ENCODE results near the gene CFAP97D2. TPM values are rescaled to one million over a fixed set of nuclear protein-coding genes. Genes with fewer than 3 reads are reported as not detected.

The CFAP97D2 gene
- total RNA-seq, 1 experiment from 2014 or later = not detected

DNA sequence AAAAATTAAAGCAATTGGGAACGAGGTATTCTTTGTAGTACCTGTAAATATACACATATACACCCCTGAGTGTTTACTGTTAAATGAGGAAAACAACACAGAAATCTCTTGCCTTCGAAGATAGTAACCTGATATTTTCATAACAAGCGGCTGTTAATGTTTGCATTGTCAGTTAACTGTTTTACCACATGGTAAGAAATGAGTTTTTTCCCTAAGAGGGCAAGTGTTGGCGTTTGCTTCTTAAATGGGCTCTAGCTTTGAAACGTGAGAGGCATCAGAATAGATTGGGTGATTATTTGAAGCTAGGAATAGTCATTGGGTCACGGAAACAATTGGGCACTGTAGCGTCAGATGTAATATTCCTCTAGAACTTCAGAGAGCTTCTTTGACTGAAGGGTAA lies 80.3 kb downstream of the CFAP97D2 start:
- ATAC-seq (no peak), DNase-seq (ENCODE audit: low spot score) (no peak)
- CTCF ChIA-PET = no interaction called here
- Mint-ChIP-seq H3K27me3 (ENCODE audit: low read depth) (no peaks in the 10 kb centered on the region), H3K4me1 (peaks cover 42% of the 10 kb centered on the region), H3K36me3 (peaks cover 69% of the 10 kb centered on the region), H3K4me3 (no peak overlapping the region), H3K9me3 (no peaks in the 10 kb centered on the region), H3K27ac (peak overlapping the region; percentile 69; the same call in 1 of the 2 replicates)
- POLR2A ChIA-PET = no interaction called here
- TF ChIP-seq GABPB1 (CRISPR knock-in tag; IDR thresholded peaks at IDR 0.05) (no peak), ATF1 (CRISPR knock-in tag; IDR thresholded peaks at IDR 0.05) (no peak), NR2C2 (CRISPR knock-in tag; IDR thresholded peaks at IDR 0.05) (no peak), ZNF219 (CRISPR knock-in tag; IDR thresholded peaks at IDR 0.05; ENCODE audit: borderline replicate concordance) (no peak), MYBL2 (CRISPR knock-in tag; IDR thresholded peaks at IDR 0.05) (no peak), FOXJ3 (CRISPR knock-in tag; IDR thresholded peaks at IDR 0.05; ENCODE audit: borderline replicate concordance) (no peak), ZNF232 (CRISPR knock-in tag; IDR thresholded peaks at IDR 0.05) (no peak), GRHL2 (CRISPR knock-in tag; IDR thresholded peaks at IDR 0.05; ENCODE audit: insufficient replicate concordance, severe bottlenecking) (no peak), NFE2L1 (CRISPR knock-in tag; IDR thresholded peaks at IDR 0.05) (no peak), GTF2I (CRISPR knock-in tag; conservative IDR thresholded peaks at IDR 0.05) (no peak), TCF7 (CRISPR knock-in tag; IDR thresholded peaks at IDR 0.05; ENCODE audit: low read depth) (no peak), RELA (CRISPR knock-in tag; IDR thresholded peaks at IDR 0.05; ENCODE audit: borderline replicate concordance) (no peak)
- TF ChIP-seq, protein P1, sequence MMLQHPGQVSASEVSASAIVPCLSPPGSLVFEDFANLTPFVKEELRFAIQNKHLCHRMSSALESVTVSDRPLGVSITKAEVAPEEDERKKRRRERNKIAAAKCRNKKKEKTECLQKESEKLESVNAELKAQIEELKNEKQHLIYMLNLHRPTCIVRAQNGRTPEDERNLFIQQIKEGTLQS (CRISPR knock-in tag; conservative IDR thresholded peaks at IDR 0.05) = no peak
- TF ChIP-seq, protein P2, sequence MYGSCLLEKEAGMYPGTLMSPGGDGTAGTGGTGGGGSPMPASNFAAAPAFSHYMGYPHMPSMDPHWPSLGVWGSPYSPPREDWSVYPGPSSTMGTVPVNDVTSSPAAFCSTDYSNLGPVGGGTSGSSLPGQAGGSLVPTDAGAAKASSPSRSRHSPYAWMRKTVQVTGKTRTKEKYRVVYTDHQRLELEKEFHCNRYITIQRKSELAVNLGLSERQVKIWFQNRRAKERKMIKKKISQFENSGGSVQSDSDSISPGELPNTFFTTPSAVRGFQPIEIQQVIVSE (CRISPR knock-in tag; IDR thresholded peaks at IDR 0.05; ENCODE audit: borderline replicate concordance) = no peak

DNA sequence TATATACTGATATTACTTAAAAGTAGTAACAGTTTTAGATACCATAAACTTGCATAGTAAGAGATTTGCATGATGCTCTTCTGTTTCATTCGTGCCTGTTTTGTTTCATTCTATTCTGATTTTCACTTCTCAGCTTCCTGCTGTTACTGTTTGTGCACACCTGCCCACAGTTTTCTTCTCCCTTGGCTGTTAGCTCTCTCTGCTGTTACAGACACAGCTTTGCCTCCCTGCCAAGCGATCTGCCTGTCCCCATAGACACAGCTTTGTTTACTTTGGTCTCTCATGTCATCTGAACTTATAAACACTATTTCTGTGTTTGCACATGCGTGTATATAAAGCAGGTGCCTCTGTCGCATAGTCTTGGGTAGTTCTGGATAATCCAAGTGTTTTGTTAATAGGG lies 80.9 kb downstream of the CFAP97D2 start:
- ATAC-seq (no peak), DNase-seq (ENCODE audit: low spot score) (no peak)
- Mint-ChIP-seq H3K4me3 (no peak overlapping the region), H3K27me3 (ENCODE audit: low read depth) (no peaks in the 10 kb centered on the region), H3K4me1 (peaks cover 36% of the 10 kb centered on the region), H3K27ac (peak overlapping the region; percentile 44; the same call in 1 of the 2 replicates), H3K36me3 (peaks cover 67% of the 10 kb centered on the region), H3K9me3 (no peaks in the 10 kb centered on the region)
- CTCF ChIA-PET = no interaction called here
- POLR2A ChIA-PET = no interaction called here
- TF ChIP-seq, protein P3, sequence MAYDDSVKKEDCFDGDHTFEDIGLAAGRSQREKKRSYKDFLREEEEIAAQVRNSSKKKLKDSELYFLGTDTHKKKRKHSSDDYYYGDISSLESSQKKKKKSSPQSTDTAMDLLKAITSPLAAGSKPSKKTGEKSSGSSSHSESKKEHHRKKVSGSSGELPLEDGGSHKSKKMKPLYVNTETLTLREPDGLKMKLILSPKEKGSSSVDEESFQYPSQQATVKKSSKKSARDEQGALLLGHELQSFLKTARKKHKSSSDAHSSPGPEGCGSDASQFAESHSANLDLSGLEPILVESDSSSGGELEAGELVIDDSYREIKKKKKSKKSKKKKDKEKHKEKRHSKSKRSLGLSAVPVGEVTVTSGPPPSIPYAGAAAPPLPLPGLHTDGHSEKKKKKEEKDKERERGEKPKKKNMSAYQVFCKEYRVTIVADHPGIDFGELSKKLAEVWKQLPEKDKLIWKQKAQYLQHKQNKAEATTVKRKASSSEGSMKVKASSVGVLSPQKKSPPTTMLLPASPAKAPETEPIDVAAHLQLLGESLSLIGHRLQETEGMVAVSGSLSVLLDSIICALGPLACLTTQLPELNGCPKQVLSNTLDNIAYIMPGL (CRISPR knock-in tag; IDR thresholded peaks at IDR 0.05) = no peak
- TF ChIP-seq NFE2L1 (CRISPR knock-in tag; IDR thresholded peaks at IDR 0.05) = no peak
- TF ChIP-seq, protein P4, sequence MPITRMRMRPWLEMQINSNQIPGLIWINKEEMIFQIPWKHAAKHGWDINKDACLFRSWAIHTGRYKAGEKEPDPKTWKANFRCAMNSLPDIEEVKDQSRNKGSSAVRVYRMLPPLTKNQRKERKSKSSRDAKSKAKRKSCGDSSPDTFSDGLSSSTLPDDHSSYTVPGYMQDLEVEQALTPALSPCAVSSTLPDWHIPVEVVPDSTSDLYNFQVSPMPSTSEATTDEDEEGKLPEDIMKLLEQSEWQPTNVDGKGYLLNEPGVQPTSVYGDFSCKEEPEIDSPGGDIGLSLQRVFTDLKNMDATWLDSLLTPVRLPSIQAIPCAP (CRISPR knock-in tag; IDR thresholded peaks at IDR 0.05) = no peak
- no peak for TF ChIP-seq RORB (CRISPR knock-in tag; IDR thresholded peaks at IDR 0.05)
- TF ChIP-seq, protein P5, sequence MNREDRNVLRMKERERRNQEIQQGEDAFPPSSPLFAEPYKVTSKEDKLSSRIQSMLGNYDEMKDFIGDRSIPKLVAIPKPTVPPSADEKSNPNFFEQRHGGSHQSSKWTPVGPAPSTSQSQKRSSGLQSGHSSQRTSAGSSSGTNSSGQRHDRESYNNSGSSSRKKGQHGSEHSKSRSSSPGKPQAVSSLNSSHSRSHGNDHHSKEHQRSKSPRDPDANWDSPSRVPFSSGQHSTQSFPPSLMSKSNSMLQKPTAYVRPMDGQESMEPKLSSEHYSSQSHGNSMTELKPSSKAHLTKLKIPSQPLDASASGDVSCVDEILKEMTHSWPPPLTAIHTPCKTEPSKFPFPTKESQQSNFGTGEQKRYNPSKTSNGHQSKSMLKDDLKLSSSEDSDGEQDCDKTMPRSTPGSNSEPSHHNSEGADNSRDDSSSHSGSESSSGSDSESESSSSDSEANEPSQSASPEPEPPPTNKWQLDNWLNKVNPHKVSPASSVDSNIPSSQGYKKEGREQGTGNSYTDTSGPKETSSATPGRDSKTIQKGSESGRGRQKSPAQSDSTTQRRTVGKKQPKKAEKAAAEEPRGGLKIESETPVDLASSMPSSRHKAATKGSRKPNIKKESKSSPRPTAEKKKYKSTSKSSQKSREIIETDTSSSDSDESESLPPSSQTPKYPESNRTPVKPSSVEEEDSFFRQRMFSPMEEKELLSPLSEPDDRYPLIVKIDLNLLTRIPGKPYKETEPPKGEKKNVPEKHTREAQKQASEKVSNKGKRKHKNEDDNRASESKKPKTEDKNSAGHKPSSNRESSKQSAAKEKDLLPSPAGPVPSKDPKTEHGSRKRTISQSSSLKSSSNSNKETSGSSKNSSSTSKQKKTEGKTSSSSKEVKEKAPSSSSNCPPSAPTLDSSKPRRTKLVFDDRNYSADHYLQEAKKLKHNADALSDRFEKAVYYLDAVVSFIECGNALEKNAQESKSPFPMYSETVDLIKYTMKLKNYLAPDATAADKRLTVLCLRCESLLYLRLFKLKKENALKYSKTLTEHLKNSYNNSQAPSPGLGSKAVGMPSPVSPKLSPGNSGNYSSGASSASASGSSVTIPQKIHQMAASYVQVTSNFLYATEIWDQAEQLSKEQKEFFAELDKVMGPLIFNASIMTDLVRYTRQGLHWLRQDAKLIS (CRISPR knock-in tag; IDR thresholded peaks at IDR 0.05; ENCODE audit: borderline replicate concordance) = no peak
- no peak for TF ChIP-seq JUN (CRISPR knock-in tag; IDR thresholded peaks at IDR 0.05)
- no peak for TF ChIP-seq GTF2I (CRISPR knock-in tag; conservative IDR thresholded peaks at IDR 0.05)
- no peak for TF ChIP-seq ETV6 (CRISPR knock-in tag; IDR thresholded peaks at IDR 0.05)
- TF ChIP-seq CREB1 (CRISPR knock-in tag; IDR thresholded peaks at IDR 0.05) = no peak
- TF ChIP-seq FOXP1 (CRISPR knock-in tag; IDR thresholded peaks at IDR 0.05; ENCODE audit: borderline replicate concordance) = no peak
- TF ChIP-seq ZNF423 (CRISPR knock-in tag; IDR thresholded peaks at IDR 0.05) = no peak
- TF ChIP-seq FOXJ3 (CRISPR knock-in tag; IDR thresholded peaks at IDR 0.05; ENCODE audit: borderline replicate concordance) = no peak
- no peak for TF ChIP-seq SP1 (CRISPR knock-in tag; conservative IDR thresholded peaks at IDR 0.05)
- TF ChIP-seq, protein P1 (CRISPR knock-in tag; conservative IDR thresholded peaks at IDR 0.05) = no peak

All from WTC11 (cell line).